SK-N-SH (cell line): ENCODE results near the gene ZNF487. TPM values are rescaled to one million over a fixed set of nuclear protein-coding genes. Genes with fewer than 3 reads are reported as not detected.

ENCODE experiments used
- CTCF ChIA-PET: fragments of 300-600, 350-600 bp; formaldehyde crosslinking; extraction: SDS; loops from one replicate; lab custom pipeline; 2021; lab: Yijun Ruan, JAX
- POLR2A ChIA-PET: fragments of 350-600 bp; sonication (Branson Sonifier 250); formaldehyde crosslinking; extraction: SDS; loops from one replicate; lab custom pipeline; 2020; ENCODE audit warnings: antibody characterized with exemption, inconsistent platforms; lab: Yijun Ruan, JAX
- DNase-seq: peaks from one replicate; pipeline ENCODE4 v3.0.0; 2012
- H2AFZ ChIP-seq: fragments of 200-600 bp; sonication (generic); 2 replicates; pipeline ENCODE4 v1.8.1; 2016; ENCODE audit warnings: antibody characterized with exemption, mild to moderate bottlenecking, low read depth
- H3F3A ChIP-seq: fragments of 200-600 bp; sonication (generic); replicated peaks from 2 replicates; pipeline ENCODE3; 2016; ENCODE audit warnings: antibody characterized with exemption, mild to moderate bottlenecking; ENCODE audit not compliant: insufficient read depth
- H3K27ac ChIP-seq, 2 experiments: fragments of 200-500 bp in 1 of 2; fragments of 200-600 bp in 1 of 2; sonication (Bioruptor generic) in 1 of 2; sonication (generic), shearing (Covaris generic) in 1 of 2; 2 replicates each; pipeline versions ENCODE4 v1.5.1 to v1.6.1; 2014 to 2016; ENCODE audit warnings: low read depth in 2 of 2, inconsistent platforms in 1 of 2, low read length in 1 of 2, mild to moderate bottlenecking in 1 of 2, mixed read lengths in 1 of 2
- H3K27me3 ChIP-seq: fragments of 200-600 bp; sonication (generic), shearing (Covaris generic); 2 replicates; pipeline ENCODE4 v1.6.1; 2016; ENCODE audit warnings: mixed run types; ENCODE audit not compliant: insufficient read depth
- H3K36me3 ChIP-seq, 2 experiments: fragments of 200-500 bp in 1 of 2; fragments of 200-600 bp in 1 of 2; sonication (Bioruptor generic) in 1 of 2; sonication (generic) in 1 of 2; replicated peaks in 1 of 2; 2 replicates each; pipeline versions ENCODE3 to v1.5.1; 2014 to 2016; ENCODE audit warnings: low read length in 1 of 2, mild to moderate bottlenecking in 1 of 2; ENCODE audit not compliant: insufficient read depth in 2 of 2, control insufficient read depth in 1 of 2
- H3K4me1 ChIP-seq, 2 experiments: fragments of 200-500 bp in 1 of 2; fragments of 200-600 bp in 1 of 2; sonication (Bioruptor generic) in 1 of 2; sonication (generic), shearing (Covaris generic) in 1 of 2; 2 replicates each; pipeline versions ENCODE4 v1.5.1 to v1.6.1; 2014 to 2016; ENCODE audit warnings: low read depth in 1 of 2, low read length in 1 of 2, mixed run types in 1 of 2; ENCODE audit not compliant: insufficient read depth in 2 of 2, control insufficient read depth in 1 of 2
- H3K4me2 ChIP-seq: fragments of 200-600 bp; sonication (generic), shearing (Covaris generic); 2 replicates; pipeline ENCODE4 v1.6.1; 2017; ENCODE audit warnings: mixed run types
- H3K4me3 ChIP-seq, 2 experiments: fragments of 200-500 bp in 1 of 2; fragments of 200-600 bp in 1 of 2; sonication (Bioruptor generic) in 1 of 2; sonication (generic), shearing (Covaris generic) in 1 of 2; 2 replicates each; pipeline versions ENCODE4 v1.5.1 to v1.8.1; 2014 to 2016; ENCODE audit warnings: low read depth in 2 of 2, inconsistent platforms in 1 of 2, low read length in 1 of 2, mild to moderate bottlenecking in 1 of 2, mixed read lengths in 1 of 2, moderate library complexity in 1 of 2
- H3K79me2 ChIP-seq: fragments of 200-600 bp; sonication (generic); 2 replicates; pipeline ENCODE4 v1.8.1; 2017; ENCODE audit warnings: mild to moderate bottlenecking; ENCODE audit not compliant: insufficient read depth
- H3K9ac ChIP-seq: fragments of 200-600 bp; sonication (generic); 2 replicates; pipeline ENCODE4 v1.6.1; 2017; ENCODE audit warnings: mixed run types
- H3K9me2 ChIP-seq: fragments of 200-600 bp; sonication (generic); 2 replicates; pipeline ENCODE4 v1.6.1; 2017; ENCODE audit warnings: mixed run types
- H3K9me3 ChIP-seq: fragments of 200-600 bp; sonication (generic); 2 replicates; pipeline ENCODE4 v1.6.1; 2017; ENCODE audit warnings: mixed run types, mild to moderate bottlenecking, moderate library complexity
- H4K20me1 ChIP-seq: fragments of 200-600 bp; sonication (generic); 2 replicates; pipeline ENCODE4 v1.6.1; 2017; ENCODE audit warnings: mild to moderate bottlenecking, mixed run types; ENCODE audit not compliant: insufficient read depth
- FOXJ3 ChIP-seq: sonication (generic); formaldehyde crosslinking; IDR thresholded peaks from 2 replicates; pipeline ENCODE4 v1.5.1; 2020; ENCODE audit warnings: mild to moderate bottlenecking, missing genetic modification reagents
- FOXM1 ChIP-seq: IDR thresholded peaks from 2 replicates; pipeline ENCODE4 v1.4.0; 2012; ENCODE audit warnings: low read depth, mild to moderate bottlenecking
- GABPA ChIP-seq: IDR thresholded peaks from 2 replicates; pipeline ENCODE4 v1.4.0; 2012; ENCODE audit warnings: low read depth, mild to moderate bottlenecking
- GATA2 ChIP-seq: sonication (generic); formaldehyde crosslinking; IDR thresholded peaks from 2 replicates; pipeline ENCODE4 v1.5.0; 2020; ENCODE audit warnings: mild to moderate bottlenecking, missing genetic modification reagents
- NRF1 ChIP-seq: IDR thresholded peaks from 2 replicates; pipeline ENCODE4 v1.6.1; 2012; ENCODE audit warnings: low read depth, mild to moderate bottlenecking, low read length
- RCOR1 ChIP-seq: fragments of 150-350 bp; IDR thresholded peaks from 2 replicates; pipeline ENCODE4 v1.6.1; 2017; ENCODE audit warnings: antibody characterized with exemption, low read length
- RFX5 ChIP-seq: IDR thresholded peaks from 2 replicates; pipeline ENCODE4 v1.6.1; 2012; ENCODE audit warnings: mild to moderate bottlenecking, improper control_type of control experiment, low read length
- RXRA ChIP-seq: IDR thresholded peaks from 2 replicates; pipeline ENCODE4 v1.4.0; 2012; ENCODE audit warnings: low read depth, mild to moderate bottlenecking, borderline replicate concordance
- SMC3 ChIP-seq: IDR thresholded peaks from 2 replicates; pipeline ENCODE4 v1.6.1; 2012; ENCODE audit warnings: low read depth, low read length, improper control_type of control experiment
- TCF12 ChIP-seq: IDR thresholded peaks from 2 replicates; pipeline ENCODE4 v1.4.0; 2012
- TEAD4 ChIP-seq: IDR thresholded peaks from 2 replicates; pipeline ENCODE4 v1.4.0; 2012; ENCODE audit warnings: mild to moderate bottlenecking, borderline replicate concordance; ENCODE audit not compliant: insufficient read depth
- YY1 ChIP-seq: IDR thresholded peaks from 2 replicates; pipeline ENCODE4 v1.4.0; 2012; ENCODE audit warnings: low read depth, mild to moderate bottlenecking
- WGBS: methylation state at CpG from one replicate; pipeline ENCODE4 v1.1.6; 2017; ENCODE audit warnings: low lambda C conversion rate; 5-methylcytosine and 5-hydroxymethylcytosine counted together
- polyA plus RNA-seq, 3 experiments: library from polyadenylated mRNA; depleted of rRNA; stranded (reverse); fragments of >200 nt; gene quantifications; 2 replicates each; pipeline ENCODE4 v1.2.3, GENCODE V29; 2012
- TF ChIP-seq, protein P1 (sequence below): fragments of 200-600 bp; sonication (generic); IDR thresholded peaks from 2 replicates; pipeline ENCODE4 v1.6.1; 2017; ENCODE audit warnings: antibody characterized with exemption, mild to moderate bottlenecking, moderate library complexity
- TF ChIP-seq, protein P2 (sequence below): IDR thresholded peaks from 2 replicates; pipeline ENCODE4; 2012

ZNF487 gene
- polyA plus RNA-seq, 1 of the 3 experiments (the other 2 are of a cell fraction): 2.7 TPM

DNA sequence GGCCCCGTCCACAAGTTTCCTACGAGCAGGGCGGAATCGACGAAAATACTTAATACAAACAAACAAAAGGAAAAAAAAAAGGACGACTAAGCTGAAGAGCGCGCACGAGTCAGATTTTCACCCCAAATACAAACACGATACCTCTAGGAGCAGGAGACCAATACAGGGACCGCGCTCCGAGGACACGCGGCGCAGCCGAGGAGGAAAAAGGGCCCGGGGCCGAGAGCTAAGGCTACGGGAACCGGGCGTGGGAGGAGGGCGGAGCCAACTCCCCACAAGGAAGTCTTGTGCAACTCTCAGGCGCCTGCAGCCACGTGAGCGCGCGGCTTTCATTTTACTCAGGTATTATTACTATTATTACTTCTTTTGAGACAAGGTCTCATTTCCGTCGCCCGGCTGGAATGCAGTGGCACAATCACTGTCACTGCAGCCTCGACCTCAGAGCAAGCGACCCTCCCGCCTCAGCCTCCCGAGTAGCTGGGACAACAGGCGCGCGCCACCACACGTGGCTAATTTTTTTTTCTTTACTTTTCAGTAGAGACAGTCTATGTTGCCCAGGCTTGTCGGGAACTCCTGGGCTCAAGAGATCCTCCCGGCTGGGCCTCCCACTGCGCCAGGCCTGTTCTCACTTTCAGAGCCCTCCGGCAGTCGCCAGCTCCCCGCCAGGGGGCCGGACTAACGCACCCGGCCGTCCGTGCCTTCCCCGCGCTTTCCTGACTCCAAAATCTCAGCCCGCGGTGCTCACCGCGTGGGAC is 29.2 kb upstream of the ZNF487 start (continued):
- TF ChIP-seq NRF1 (no peak), YY1 (no peak), GABPA (peak; percentile 14; the same call in 1 of the 2 replicates), RCOR1 (no peak; the same call in 1 of the 2 replicates), GATA2 (CRISPR knock-in tag) (no peak), TEAD4 (no peak), RXRA (no peak), FOXM1 (no peak), SMC3 (no peak), TCF12 (no peak), RFX5 (no peak)
- TF ChIP-seq, protein P1, sequence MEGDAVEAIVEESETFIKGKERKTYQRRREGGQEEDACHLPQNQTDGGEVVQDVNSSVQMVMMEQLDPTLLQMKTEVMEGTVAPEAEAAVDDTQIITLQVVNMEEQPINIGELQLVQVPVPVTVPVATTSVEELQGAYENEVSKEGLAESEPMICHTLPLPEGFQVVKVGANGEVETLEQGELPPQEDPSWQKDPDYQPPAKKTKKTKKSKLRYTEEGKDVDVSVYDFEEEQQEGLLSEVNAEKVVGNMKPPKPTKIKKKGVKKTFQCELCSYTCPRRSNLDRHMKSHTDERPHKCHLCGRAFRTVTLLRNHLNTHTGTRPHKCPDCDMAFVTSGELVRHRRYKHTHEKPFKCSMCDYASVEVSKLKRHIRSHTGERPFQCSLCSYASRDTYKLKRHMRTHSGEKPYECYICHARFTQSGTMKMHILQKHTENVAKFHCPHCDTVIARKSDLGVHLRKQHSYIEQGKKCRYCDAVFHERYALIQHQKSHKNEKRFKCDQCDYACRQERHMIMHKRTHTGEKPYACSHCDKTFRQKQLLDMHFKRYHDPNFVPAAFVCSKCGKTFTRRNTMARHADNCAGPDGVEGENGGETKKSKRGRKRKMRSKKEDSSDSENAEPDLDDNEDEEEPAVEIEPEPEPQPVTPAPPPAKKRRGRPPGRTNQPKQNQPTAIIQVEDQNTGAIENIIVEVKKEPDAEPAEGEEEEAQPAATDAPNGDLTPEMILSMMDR: peak; percentile 49; the same call in 1 of the 2 replicates

DNA sequence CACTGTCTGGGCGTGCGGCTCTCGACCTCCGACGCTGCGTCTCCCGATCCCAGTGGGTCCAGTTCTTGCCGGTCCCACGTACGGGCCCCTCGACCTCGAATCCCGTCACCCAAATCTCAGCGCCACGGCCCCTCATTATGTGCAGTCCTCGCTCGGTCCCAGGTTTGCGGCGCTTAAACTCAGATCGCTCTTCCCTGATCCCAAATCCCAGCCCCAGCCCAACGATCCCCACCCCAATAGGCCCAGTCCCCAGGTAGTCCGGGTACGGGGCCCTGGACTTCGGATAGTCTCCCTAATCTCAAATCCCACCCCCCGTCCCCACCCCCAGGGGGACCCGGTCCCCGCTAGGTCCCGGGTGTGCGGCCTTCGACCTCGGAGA is 28.6 kb upstream of the ZNF487 start:
- Histone ChIP-seq H3F3A (peaks cover 18% of the 10 kb centered on the region), H3K9me3 (no peaks in the 10 kb centered on the region), H3K27ac (peak overlapping the region; percentile 92 to 97), H3K36me3 (peaks cover 0 to 15% of the 10 kb centered on the region in 2 experiments), H3K27me3 (no peaks in the 10 kb centered on the region), H3K9ac (peak overlapping the region; percentile 99), H3K4me1 (peaks cover 11 to 12% of the 10 kb centered on the region in 2 experiments; a peak in 2 of 4 replicates), H4K20me1 (peaks cover 45% of the 10 kb centered on the region), H3K79me2 (peaks cover 56% of the 10 kb centered on the region), H3K4me3 (peak overlapping the region; percentile 67 to 86), H3K9me2 (no peaks in the 10 kb centered on the region), H3K4me2 (peak overlapping the region; percentile 98), H2AFZ (no peak overlapping the region)
- TF ChIP-seq, protein P2, sequence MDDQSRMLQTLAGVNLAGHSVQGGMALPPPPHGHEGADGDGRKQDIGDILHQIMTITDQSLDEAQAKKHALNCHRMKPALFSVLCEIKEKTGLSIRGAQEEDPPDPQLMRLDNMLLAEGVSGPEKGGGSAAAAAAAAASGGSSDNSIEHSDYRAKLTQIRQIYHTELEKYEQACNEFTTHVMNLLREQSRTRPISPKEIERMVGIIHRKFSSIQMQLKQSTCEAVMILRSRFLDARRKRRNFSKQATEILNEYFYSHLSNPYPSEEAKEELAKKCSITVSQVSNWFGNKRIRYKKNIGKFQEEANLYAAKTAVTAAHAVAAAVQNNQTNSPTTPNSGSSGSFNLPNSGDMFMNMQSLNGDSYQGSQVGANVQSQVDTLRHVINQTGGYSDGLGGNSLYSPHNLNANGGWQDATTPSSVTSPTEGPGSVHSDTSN: no peak
- TF ChIP-seq, protein P1: peak; percentile 16; the same call in 1 of the 2 replicates
- no peak for TF ChIP-seq FOXJ3 (CRISPR knock-in tag)
- CTCF ChIA-PET: interaction anchor here (0.6 to 1.8 kb wide), 4 partner anchors 11 to 202 kb away, joined by 3 to 6 read pairs (median 5); partner anchors contain the start of gene ZNF487
- POLR2A ChIA-PET: interaction anchor here (0.9 to 1.4 kb wide), 2 partner anchors 10 to 12 kb away, joined by 3 to 4 read pairs; no protein-coding TSS in a partner anchor
- 0% methylated on average over 7 of the region's 31 CpGs for WGBS
- no peak for DNase-seq
